HG02642 (cell line): ENCODE data around the gene FANCL.
A peak's percentile ranks its signal among the peaks of the same experiment; 100 is the strongest.
"Not testable (repeated sequence)": the region's sequence is repeated elsewhere in the genome, so short reads cannot be mapped to it uniquely, and the experiment has no call there.

Experiments
- ATAC-seq: cut with Tn5 transposase; IDR thresholded peaks from one replicate; pipeline ENCODE4 v1.9.1; 2021; ENCODE audit warnings: mild to moderate bottlenecking; ENCODE audit not compliant: unreplicated experiment, poor library complexity

Gene FANCL

DNA sequence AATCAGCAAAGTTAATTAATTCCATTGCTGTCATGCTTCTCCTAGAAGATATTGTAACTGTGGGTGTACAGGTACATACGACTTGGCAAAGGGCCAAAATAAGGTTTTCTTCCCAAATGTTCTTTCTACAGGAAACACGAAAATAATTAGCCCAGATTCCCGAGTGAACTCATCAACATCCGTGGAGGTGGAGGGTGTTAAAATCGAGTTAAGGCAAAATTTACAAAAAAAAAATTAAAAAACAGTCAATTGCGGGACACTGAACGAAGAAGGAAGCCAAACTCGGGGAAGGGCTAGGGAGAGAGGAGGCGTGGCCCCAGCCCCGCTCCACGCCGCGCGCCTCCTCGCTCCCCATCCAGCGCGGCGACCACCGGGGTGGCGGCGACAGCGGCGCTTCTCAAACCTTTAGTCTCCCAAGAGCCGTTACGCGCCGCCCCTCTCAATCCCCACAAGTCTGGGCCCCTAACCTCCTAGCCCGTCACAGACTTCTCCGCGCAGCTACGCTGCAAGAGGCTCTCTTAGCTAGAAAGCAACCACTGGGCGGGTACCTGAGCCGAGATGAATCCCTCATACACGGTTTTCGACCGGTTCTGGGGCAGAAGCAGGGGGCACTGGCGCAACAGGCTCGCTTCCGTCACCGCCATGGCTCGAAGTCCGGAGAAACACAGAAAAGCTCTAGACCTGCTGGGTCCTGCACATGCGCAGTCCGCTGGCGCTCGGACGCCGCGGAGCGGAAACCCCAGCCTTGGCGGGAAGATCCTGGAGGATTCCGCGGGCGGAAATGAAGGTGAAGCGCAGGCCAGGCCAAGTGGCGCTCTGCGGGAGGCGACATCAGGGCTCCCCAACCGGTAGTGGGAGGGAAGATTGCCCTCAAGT lies at the start of gene FANCL:
TSS of gene FANCL (minus strand) at position 656 of the 876 bp plus-strand sequence. CDS start at position 644, 12 bp downstream.
- ATAC-seq = peak; percentile 89

DNA sequence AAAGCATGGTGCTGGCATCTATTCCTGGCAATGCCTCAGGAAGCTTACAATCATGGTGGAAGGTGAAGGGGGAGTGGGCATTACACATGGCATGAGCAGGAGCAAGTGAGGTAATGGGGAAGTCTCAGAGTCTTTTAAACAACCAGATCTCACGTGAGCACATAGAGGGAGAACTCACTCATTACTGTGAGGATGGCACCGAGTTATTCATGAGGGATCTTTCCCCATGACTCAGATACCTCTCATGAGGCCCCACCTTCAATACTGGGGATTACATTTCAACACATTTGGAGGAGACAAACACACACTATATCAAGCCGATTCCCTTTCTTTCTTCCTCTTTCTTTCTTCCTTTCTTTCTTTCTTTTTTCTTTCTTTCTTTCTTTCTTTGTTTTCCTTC lies 47.9 kb upstream of the FANCL start:
- no peak for ATAC-seq

DNA sequence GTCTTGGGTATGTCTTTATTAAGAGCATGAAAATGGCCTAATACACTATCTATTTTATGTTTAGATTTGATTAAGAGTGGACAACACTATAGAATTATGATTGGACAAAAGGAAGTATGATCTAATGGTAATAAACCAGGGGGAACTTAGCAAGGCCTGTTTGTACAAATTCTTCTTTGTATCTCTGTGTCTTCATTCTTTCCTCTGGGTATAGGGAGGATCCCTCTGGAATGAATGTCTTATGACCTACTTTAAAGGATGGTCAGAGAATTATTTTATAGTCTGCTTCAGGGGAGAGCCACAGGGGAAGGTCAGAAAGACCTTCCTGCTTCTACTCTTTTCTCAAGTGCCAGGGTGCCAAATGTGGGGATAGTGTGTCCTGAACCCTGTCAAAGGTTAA lies 42.8 kb upstream of the FANCL start:
- no peak for ATAC-seq

DNA sequence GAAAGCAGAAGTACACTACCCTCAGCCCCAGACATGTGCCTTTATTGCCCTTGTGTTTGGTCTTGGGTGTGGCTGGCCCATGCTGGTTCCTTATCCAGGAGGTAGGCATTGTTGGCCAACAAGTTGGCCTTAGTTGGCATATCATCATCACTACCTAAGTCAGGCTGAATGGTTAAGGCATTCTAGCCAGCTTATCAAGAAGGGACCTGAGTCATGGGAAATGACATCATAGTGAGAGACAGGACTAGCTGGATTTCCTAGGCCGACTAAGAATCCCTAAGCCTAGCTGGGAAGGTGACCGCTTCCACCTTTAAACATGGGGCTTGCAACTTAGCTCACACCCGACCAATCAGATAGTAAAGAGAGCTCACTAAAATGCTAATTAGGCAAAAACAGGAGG lies 34.0 kb upstream of the FANCL start:
- not testable (repeated sequence) for ATAC-seq

DNA sequence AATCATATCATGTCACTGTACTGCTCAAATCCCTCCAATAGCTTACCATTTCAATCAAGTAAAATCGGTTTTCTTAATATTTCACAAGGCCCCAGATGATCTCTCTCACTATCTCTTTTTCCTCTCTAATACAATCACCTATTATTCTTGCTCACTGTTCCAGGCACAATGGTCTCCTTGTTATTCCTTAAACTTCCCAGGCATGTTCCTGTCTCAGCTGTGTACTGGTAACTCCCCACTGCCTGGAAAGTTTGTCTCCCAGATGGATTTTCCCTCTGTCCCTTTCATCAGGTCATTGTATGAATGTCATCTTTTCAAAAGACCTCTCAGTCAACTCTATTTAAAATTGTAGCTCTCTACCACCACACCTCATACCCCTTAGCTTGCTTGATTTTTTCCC lies 30.7 kb upstream of the FANCL start:
- no peak for ATAC-seq

DNA sequence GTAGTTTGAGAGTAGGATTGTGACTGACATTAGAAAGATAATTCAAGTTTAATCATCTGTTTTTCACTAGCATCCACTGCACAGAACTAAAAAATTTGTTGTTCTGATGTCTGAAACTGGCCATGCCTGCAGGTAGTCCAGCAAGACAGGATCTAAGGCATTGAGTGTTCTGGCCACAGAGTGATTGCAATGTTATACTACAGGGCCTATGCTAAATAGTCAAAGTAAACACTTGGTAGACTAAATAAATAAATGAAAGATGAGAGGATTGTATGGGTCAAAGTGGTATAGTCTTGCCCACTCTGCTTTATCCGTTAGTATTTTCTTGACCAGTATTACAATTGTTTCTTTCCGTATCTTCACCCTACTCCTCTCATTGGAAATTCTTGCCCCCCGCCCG lies 27.6 kb upstream of the FANCL start:
- no peak for ATAC-seq

DNA sequence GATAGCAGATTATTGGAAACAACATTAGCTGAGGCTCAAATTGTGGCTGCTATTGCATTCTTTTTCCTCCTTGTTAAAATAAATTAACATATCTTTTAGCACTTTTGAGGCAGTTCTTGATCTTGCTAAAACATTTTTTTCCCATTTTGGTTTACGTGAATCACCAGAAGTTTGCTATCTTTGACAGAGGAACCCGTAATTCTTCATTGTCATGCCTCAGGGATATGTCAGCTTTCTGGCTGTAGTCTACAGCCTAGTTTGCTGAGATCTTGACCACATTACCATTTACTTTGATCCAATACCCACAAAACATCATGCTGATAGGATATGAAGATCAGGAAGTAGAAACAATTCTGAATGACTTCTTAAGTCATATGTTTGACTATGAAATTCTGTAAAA lies 25.1 kb upstream of the FANCL start:
- no peak for ATAC-seq

DNA sequence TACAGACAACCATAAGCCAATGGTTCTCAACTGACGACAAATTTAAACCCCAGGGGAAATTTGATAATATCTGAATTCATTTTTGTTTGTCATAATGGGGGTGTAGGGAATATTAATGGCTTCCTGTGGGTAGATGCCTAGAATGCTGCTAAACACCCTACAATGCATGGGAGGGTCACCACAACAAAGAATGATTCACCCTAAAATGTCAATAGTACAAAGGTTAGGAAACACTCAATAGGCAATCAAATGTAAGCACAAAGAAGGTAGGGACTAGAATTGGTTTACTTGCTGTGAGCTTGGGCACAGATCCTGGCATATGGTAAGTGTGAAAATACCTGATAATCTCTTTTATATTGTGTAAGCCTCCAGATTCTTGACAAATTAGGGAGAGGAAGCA lies 20.1 kb upstream of the FANCL start:
- ATAC-seq = no peak

DNA sequence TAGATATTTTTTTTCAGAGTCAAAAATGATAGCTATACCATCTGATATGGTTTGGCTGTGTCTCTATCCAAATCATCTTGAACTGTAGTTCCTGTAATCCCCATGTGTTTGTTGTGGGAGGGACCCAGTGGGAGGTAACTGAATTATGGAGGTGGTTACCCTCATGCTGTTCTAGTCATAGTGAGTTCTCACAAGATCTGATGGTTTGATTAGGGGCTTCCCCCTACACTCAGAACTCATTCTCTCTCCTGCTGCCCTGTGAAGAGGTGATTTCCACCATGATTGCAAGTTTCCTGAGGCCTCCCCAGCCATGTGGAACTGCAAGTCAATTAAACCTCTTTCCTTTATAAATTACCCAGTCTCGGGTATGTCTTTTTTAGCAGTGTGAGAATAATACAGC lies 17.3 kb upstream of the FANCL start:
- not testable (repeated sequence) for ATAC-seq

DNA sequence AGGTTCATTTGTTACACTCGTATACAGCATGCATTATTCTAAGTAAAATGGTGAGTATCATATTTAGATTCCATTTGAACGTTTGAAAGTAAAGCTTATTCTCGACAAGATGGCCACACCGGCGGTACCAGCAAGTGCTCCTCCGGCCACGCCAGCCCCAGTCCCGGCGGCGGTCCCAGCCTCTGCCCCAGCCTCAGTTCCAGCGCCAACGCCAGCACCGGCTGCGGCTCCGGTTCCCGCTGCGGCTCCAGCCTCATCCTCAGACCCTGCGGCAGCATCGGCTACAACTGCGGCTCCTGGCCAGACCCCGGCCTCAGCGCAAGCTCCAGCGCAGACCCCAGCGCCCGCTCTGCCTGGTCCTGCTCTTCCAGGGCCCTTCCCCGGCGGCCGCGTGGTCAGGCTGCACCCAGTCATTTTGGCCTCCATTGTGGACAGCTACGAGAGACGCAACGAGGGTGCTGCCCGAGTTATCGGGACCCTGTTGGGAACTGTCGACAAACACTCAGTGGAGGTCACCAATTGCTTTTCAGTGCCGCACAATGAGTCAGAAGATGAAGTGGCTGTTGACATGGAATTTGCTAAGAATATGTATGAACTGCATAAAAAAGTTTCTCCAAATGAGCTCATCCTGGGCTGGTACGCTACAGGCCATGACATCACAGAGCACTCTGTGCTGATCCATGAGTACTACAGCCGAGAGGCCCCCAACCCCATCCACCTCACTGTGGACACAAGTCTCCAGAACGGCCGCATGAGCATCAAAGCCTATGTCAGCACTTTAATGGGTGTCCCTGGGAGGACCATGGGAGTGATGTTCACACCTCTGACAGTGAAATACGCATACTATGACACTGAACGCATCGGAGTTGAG lies 10.4 kb upstream of the FANCL start:
- not testable (repeated sequence) for ATAC-seq

DNA sequence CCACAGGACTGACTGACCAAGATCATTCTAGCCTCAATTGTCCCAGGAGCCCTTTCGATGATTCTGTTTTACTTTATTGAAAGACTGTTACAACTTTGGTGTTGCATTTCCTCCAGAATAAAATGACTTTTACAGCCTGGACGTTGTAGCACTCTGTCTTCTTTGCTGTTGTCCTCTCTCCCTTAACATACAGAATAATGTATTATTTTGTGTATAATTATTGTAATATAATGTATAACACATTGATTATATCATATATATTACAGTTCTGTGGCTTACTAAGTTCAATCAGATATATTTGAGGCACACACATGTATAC lies 380 bp upstream of the FANCL start:
- ATAC-seq = no peak

DNA sequence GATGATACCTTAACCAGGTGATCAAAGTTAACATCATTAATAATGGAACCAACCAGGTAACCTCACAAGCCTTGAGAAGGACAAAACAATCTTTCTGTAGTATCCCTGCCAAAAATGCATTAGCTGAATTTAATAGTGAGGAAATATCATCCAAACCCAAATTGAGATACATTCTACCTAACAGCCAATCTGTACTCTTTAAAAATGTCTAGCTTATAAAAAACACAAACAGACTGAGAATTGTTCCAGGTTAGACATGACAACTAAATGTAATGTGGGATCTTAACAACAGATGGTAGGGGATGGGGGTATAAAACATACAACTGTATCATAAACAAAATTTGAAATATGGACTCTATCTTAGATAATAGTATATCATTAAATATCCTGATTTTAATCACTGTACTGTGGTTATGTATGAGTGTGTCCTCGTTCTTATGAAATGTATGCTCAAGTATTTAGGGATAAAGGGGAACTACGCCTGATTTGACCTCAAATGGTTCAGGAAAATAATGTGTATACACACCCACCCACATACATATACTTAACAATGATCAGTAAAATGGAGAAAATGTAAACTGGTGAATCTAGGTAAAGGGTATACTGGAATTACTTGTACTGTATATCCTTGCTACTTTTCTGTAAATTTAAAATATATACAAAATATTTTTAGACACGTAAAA lies 1.7 kb downstream of the FANCL start:
- ATAC-seq = no peak

DNA sequence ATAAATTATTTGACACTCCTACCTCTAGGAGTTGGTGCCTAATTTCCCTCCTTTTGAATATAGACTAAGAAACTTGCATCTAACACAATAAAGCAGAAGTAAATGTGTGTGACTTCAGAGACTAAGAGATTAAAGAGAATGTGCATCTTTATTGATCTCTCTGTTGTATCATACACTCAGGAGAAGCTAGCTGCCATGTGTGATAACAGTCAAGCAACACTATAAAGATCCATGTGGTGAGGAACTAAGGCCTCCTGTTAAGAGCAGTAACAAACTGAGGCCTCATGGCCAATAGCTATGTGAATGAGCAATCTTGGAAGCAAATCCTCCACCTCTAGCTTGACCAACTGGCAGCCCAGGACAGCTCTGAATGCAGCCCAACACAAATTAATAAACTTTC lies 3.4 kb downstream of the FANCL start:
- ATAC-seq = no peak

DNA sequence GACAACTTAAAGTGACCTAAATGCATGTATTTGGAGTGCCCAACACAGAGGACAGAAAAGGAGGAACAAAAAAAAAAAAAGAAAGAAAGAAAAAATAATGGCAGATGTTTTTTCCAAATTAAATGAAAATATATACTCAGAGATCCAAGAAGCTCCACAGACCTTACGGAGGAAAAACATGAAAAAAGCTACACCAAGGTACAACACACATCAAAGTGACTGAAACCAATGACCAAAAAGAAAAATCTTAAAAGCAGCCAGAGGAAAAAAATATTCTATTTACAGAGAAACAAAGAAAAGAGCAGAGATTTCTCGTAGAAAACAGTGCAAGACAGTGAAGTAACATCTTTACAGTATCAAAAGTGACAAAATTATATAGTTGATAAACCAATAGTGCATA lies 5.1 kb downstream of the FANCL start:
- ATAC-seq = no peak

DNA sequence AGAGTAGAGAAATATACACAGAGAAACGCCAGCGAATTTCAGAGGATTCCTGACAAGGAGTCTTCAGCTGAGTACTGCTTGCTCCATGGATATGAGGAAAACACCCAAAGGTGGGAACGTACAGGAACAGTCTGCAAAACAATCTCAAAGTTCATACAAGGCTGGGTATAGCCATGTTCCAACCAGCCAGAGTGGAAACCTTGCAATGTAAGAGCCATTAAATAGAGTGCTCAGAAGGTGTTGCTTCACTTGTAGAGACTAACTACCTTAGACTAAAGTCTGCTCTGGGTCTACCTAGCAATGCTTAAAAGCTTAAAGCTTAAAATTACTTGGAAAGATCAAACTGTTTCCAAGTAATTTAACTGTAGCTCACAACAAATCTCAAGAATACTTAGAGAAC lies 6.0 kb downstream of the FANCL start:
- ATAC-seq = no peak

DNA sequence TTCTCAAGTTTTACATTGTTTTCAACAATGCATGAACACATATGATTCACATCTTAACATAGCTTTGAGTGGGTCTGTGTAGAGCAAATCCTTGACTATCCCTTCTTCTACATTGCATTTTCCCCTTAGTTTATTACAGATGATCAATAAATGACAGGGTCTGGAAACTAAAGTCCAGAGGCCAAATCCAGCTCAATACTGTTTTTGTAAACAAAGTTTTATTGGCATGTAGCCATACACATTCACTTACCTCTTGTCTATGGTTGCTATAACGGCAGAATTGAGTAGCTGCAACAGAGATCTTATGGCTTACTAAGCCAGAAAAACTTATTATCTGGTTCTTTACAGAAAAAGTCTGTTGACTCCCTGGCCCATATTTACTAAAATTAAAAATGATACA lies 12.8 kb downstream of the FANCL start:
- no peak for ATAC-seq

DNA sequence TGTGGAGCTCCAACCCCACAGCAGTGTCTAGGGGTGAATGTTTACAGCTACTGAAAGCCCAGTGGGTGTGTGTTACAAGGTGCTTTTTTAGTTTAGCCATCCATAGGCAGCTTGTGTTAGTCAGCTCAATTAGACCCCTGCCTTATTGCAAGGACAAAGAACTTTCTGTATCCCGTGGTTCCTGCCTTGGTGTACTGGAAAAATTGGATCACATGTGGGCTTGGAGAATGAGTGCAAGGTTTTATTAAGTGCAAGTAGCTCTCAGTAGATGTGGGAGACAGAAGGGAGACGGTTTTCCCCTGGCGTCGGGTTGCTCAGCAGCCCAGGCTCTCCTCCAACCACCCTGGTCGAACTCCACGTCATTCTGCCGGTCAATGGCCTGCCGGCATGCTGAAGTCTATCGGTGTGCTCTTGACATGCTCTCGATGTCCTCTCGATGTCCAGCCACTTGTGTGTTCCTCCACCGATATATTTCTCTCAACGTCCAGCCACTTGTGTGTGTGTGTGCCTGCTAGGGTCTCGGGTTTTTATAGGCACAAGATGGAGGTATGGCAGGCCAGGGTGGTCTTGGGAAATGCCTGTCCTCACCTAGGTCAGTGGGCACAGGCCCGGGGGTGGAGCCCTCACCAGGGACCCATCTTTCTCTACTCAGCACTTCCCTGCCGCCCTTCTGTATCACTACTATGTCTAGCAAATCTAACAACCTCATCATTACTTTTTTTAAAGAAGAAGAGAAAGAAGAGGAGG lies 13.8 kb downstream of the FANCL start:
- ATAC-seq = no peak

DNA sequence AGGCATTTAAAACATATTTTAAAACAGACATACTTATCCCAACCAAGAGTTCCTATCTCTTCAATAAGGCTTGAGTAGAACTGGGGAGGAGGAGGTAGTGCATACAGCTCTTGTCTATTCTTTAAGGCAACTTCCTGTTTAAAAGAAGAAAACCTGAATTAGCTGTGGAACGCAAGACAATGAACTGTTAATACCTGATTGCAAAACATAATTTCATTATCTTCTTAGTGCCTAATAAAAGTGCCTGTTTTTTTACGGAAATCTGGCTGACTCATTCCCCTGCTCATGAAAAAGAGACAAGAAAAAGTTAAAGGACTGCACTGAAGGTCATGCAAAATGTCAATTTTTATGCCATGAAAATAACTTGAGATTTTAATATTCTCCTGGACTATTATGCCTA lies 19.2 kb downstream of the FANCL start:
- ATAC-seq = no peak

DNA sequence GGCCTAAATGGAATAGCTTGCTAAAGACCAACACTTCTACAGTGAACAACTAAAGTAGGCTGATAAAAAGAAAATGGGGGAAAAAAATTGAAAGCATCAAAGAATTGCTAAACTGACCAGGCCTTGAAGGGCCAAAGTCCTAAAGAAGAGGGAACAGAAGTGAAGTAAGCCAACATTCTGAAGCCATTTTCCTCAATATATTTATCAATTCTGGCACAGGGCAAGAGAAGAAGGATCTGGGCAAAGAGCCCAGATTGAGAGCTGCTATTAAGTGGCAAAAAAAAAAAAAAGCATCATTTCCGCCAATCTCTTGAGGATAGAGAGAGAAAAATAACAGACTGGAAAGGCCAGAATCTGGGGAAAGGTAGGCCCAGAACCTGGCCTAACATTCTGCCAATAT lies 25.7 kb downstream of the FANCL start:
- no peak for ATAC-seq

DNA sequence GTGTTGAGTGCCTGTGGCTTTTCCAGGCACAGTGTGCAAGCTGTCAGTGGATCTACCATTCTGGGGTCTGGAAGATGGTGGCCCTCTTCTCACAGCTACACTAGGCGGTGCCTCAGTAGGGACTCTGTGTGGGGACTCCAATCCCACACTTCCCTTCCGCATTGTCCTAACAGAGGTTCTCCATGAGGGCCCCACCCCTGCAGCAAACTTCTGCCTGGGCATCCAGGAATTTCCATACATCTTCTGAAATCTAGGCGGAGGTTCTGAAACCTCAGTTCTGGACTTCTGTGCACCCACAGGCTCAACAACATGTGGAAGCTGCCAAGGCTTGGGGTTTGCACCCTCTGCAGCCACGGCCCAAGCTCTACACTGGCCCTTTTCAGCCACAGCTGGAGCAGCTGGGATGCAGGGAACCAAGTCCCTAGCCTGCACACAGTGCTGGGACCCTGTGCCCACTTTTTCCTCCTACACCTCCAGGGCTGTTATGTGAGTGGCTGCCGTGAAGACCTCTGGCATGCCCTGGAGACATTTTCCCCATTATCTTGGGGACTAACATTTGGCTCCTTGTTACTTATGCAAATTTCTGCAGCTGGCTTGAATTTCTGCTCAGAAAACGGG lies 30.1 kb downstream of the FANCL start:
- not testable (repeated sequence) for ATAC-seq
